HCT116 (cell line): ENCODE results near the gene CYBA. TPM values are rescaled to one million over a fixed set of nuclear protein-coding genes. Genes with fewer than 3 reads are reported as not detected.

Experiments used
- ATAC-seq: fragments of 200-7000 bp; cut with Tn5 transposase; 2 replicates; pipeline ENCODE4 v1.9.1; 2020; ENCODE audit warnings: mild to moderate bottlenecking, moderate library complexity
- BruUV-seq: library from RNA; stranded (reverse); fragments of 400-500 nt; replicated peaks from 2 replicates; lab custom pipeline; 2021; lab: Mats Ljungman, UMichigan
- CTCF ChIA-PET: fragments of 300-600 bp; sonication (Branson Sonifier 250); formaldehyde crosslinking; loops from one replicate; lab custom pipeline; 2021; ENCODE audit warnings: antibody characterized with exemption; lab: Charles Lee
- POLR2A ChIA-PET: fragments of 300-600, 350-600 bp; sonication (Branson Sonifier 250); formaldehyde crosslinking; loops from one replicate; lab custom pipeline; 2021; ENCODE audit warnings: antibody characterized with exemption; lab: Charles Lee
- RAD21 ChIA-PET, 2 experiments: fragments of 300-600 bp; sonication (Branson Sonifier 250); formaldehyde crosslinking; loops; one replicate each; lab custom pipeline; 2023; ENCODE audit warnings: low total read pairs in 2 of 2; ENCODE audit not compliant: uncharacterized antibody in 2 of 2, unreplicated experiment in 2 of 2, low non-redundant PET in 1 of 2; lab: Charles Lee
- DNase-seq: peaks from one replicate; pipeline ENCODE4 v3.0.0-alpha.2; 2010; ENCODE audit warnings: low read depth, low spot score
- H2AFZ ChIP-seq: fragments of 200-600 bp; shearing (Covaris generic), sonication (generic); 2 replicates; pipeline ENCODE4 v1.6.1; 2017; ENCODE audit warnings: low read depth, mixed run types, mixed read lengths, antibody characterized with exemption, low read length; ENCODE audit not compliant: poor library complexity, severe bottlenecking
- H3K27ac ChIP-seq: 2 replicates; pipeline ENCODE4 v1.5.1; 2012; ENCODE audit warnings: low read depth, low read length
- H3K27me3 ChIP-seq: fragments of 200-600 bp; sonication (generic); 2 replicates; pipeline ENCODE4 v1.6.1; 2016; ENCODE audit warnings: mixed run types, low read length, mixed read lengths; ENCODE audit not compliant: insufficient read depth
- H3K36me3 ChIP-seq, 2 experiments: fragments of 200-500 bp in 1 of 2; fragments of 200-600 bp in 1 of 2; sonication (Bioruptor generic) in 1 of 2; sonication (generic) in 1 of 2; 2 replicates each; pipeline versions ENCODE4 v1.5.1 to v1.6.1; 2014 to 2016; ENCODE audit warnings: low read length in 2 of 2, inconsistent platforms in 1 of 2, mixed read lengths in 1 of 2, mixed run types in 1 of 2; ENCODE audit not compliant: insufficient read depth in 2 of 2, control insufficient read depth in 1 of 2
- H3K4me1 ChIP-seq, 2 experiments: fragments of 200-600 bp in 1 of 2; sonication (generic) in 1 of 2; 2 replicates each; pipeline versions ENCODE4 v1.5.1 to v1.6.1; 2012 to 2017; ENCODE audit warnings: low read length in 2 of 2, inconsistent platforms in 1 of 2, mild to moderate bottlenecking in 1 of 2, mixed read lengths in 1 of 2, mixed run types in 1 of 2, moderate library complexity in 1 of 2; ENCODE audit not compliant: insufficient read depth in 2 of 2, control insufficient read depth in 1 of 2
- H3K4me2 ChIP-seq: fragments of 200-600 bp; sonication (generic); 2 replicates; pipeline ENCODE4 v1.6.1; 2017; ENCODE audit warnings: mixed run types, low read length, mixed read lengths
- H3K4me3 ChIP-seq, 2 experiments: fragments of 200-600 bp in 1 of 2; sonication (generic) in 1 of 2; replicated peaks in 1 of 2; 2 replicates each; pipeline ENCODE4 v1.5.1; 2011 to 2016; ENCODE audit warnings: low read length in 2 of 2, control low read depth in 1 of 2, low read depth in 1 of 2, mild to moderate bottlenecking in 1 of 2, mixed read lengths in 1 of 2, mixed run types in 1 of 2
- H3K79me2 ChIP-seq: fragments of 200-600 bp; sonication (generic); 2 replicates; pipeline ENCODE4 v1.6.1; 2017; ENCODE audit warnings: mild to moderate bottlenecking, mixed run types, low read length, moderate library complexity, mixed read lengths; ENCODE audit not compliant: insufficient read depth
- H3K9ac ChIP-seq: fragments of 200-600 bp; sonication (generic); 2 replicates; pipeline ENCODE4 v1.6.1; 2016; ENCODE audit warnings: low read length, mixed read lengths
- H3K9me2 ChIP-seq: fragments of 200-600 bp; sonication (generic), shearing (Covaris generic); 2 replicates; pipeline ENCODE4 v1.6.1; 2017; ENCODE audit warnings: mixed run types, mild to moderate bottlenecking, moderate library complexity; ENCODE audit not compliant: insufficient read depth
- H3K9me3 ChIP-seq, 2 experiments: fragments of 200-500 bp in 1 of 2; fragments of 200-600 bp in 1 of 2; sonication (Bioruptor generic) in 1 of 2; sonication (generic) in 1 of 2; 2 replicates each; pipeline ENCODE4 v1.6.1; 2014 to 2017; ENCODE audit warnings: low read length in 2 of 2, mixed read lengths in 2 of 2, inconsistent platforms in 1 of 2, low read depth in 1 of 2, mild to moderate bottlenecking in 1 of 2, mixed run types in 1 of 2, moderate library complexity in 1 of 2; ENCODE audit not compliant: control insufficient read depth in 1 of 2, insufficient read depth in 1 of 2
- H4K20me1 ChIP-seq: fragments of 200-600 bp; sonication (generic), shearing (Covaris generic); 2 replicates; pipeline ENCODE4 v1.6.1; 2017; ENCODE audit warnings: mixed run types, mild to moderate bottlenecking, moderate library complexity; ENCODE audit not compliant: insufficient read depth
- ATF3 ChIP-seq: IDR thresholded peaks from 2 replicates; pipeline ENCODE4 v1.6.1; 2012
- CBX3 ChIP-seq: IDR thresholded peaks from 2 replicates; pipeline ENCODE4 v1.6.1; 2012; ENCODE audit warnings: low read depth
- EGR1 ChIP-seq: IDR thresholded peaks from 2 replicates; pipeline ENCODE4 v1.6.1; 2012; ENCODE audit warnings: low read depth
- EZH2 ChIP-seq: fragments of 200-600 bp; sonication (generic); IDR thresholded peaks from 2 replicates; pipeline ENCODE4 v1.6.1; 2017; ENCODE audit warnings: antibody characterized with exemption, mixed run types
- EZH2phosphoT487 ChIP-seq: fragments of 200-600 bp; IDR thresholded peaks from 2 replicates; pipeline ENCODE4 v1.6.1; 2018; ENCODE audit warnings: antibody characterized with exemption, borderline replicate concordance
- POLR2AphosphoS5 ChIP-seq: IDR thresholded peaks from 2 replicates; pipeline ENCODE4 v1.6.1; 2011; ENCODE audit warnings: mild to moderate bottlenecking, low read depth, low read length, moderate library complexity
- RAD21 ChIP-seq: IDR thresholded peaks from 2 replicates; pipeline ENCODE4 v1.6.1; 2012; ENCODE audit warnings: low read depth, mild to moderate bottlenecking
- TCF7L2 ChIP-seq: IDR thresholded peaks from 2 replicates; pipeline ENCODE4 v1.7.0; 2011; ENCODE audit warnings: borderline replicate concordance, inconsistent platforms; ENCODE audit not compliant: insufficient read depth, insufficient read length; ENCODE audit errors: extremely low read depth
- YY1 ChIP-seq: IDR thresholded peaks from 2 replicates; pipeline ENCODE4 v1.6.1; 2011; ENCODE audit warnings: low read length, low read depth, moderate library complexity, mild to moderate bottlenecking; ENCODE audit not compliant: insufficient replicate concordance; ENCODE audit errors: extremely low read depth
- intact Hi-C: fragments of 100-400 bp; cut with micrococcal nuclease; formaldehyde crosslinking; loops from 2 replicates; pipeline ENCODE4 v1.10.0; 2022
- total RNA-seq: library from RNA; stranded (reverse); gene quantifications from one replicate; pipeline ENCODE4 v1.2.1, GENCODE V29; 2021; ENCODE audit not compliant: unreplicated experiment

CYBA gene
- total RNA-seq, 1 experiment from 2014 or later, result 321 TPM

DNA sequence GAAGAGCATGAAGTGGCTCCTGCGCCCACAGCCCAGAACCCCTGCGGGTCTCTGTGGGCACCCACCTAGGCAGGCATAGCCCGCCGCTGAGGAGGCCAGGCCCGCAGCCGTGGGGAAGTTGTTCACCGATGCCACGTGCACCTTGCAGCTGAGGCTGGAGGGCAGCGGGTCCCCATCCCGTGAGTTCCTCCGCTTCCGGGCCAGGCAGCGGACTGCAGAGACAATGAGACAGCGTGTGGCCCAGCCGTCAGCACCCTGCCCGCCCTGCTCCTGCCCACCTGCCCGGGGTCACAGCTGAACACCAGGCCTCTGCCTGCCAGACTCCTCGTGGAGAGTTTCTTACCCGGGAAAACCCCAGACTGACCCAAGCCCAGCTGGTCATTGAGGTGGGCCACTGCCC lies 6.5 kb upstream of the CYBA start (continued):
- TF ChIP-seq POLR2AphosphoS5 (no peak), RAD21 (no peak), EZH2phosphoT487 (no peak), TCF7L2 (no peak), CBX3 (no peak)
- TF ChIP-seq, all 23 proteins: peak for 0

DNA sequence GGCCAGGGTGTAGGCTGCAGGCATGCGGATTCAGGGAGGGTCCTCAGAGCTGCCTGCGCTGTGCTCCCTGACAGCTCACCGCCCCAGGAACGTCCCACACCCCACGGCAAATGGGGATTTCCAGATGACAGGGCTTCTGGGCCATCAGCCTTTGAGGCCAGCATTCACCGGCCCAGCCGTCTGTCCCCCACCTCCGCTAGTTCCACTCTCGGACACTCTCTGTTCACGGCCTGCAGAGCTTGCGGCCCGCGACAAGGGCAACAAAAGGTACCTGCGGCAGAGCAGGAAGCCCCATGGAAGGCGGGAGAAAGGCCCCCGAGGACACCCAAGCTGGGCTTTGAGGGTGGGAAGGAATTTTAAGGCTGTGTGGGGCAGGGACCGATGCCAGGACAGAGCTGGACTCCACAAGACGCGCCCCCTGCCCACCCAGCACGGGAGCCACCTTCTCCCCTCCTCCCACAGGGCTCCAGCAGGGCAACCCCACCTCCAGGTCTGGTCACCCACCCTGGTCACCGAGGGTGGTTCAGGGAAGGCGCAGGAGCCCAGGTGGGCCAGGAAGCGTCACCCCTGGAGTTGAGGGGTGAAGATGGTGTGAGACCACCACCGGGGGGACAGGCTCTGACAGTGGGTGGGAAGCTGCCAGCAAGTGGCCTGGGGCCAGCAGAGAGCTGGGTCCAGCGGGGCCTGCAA lies 5.6 kb upstream of the CYBA start:
- POLR2A ChIA-PET, result no interaction called here
- H3K4me1 ChIP-seq, result peaks cover 10% of the 10 kb centered on the region in 2 experiments
- intact Hi-C loops, result no loop called here
- no peaks in the 10 kb centered on the region for H3K27me3 ChIP-seq
- H3K9me3 ChIP-seq, result no peaks in the 10 kb centered on the region
- no peak for ATAC-seq
- H3K27ac ChIP-seq, result no peak overlapping the region
- no peak overlapping the region for H3K9ac ChIP-seq
- no TSS peak for BruUV-seq
- H4K20me1 ChIP-seq, result no peaks in the 10 kb centered on the region
- no peak overlapping the region for H3K4me3 ChIP-seq
- peaks cover 18% of the 10 kb centered on the region for H3K79me2 ChIP-seq
- H3K36me3 ChIP-seq, result peaks cover 4 to 6% of the 10 kb centered on the region in 2 experiments; a peak in 2 of 4 replicates
- RAD21 ChIA-PET, result no interaction called here
- CTCF ChIA-PET, result no interaction called here
- no peak overlapping the region for H2AFZ ChIP-seq
- no peak overlapping the region for H3K4me2 ChIP-seq
- no peak for DNase-seq
- TF ChIP-seq CBX3 (no peak), EGR1 (no peak), ATF3 (no peak), EZH2 (no peak), YY1 (no peak), EZH2phosphoT487 (no peak), POLR2AphosphoS5 (no peak)
- H3K9me2 ChIP-seq, result no peaks in the 10 kb centered on the region
